ENCODE results near the gene KDM4B.

KDM4B gene

DNA sequence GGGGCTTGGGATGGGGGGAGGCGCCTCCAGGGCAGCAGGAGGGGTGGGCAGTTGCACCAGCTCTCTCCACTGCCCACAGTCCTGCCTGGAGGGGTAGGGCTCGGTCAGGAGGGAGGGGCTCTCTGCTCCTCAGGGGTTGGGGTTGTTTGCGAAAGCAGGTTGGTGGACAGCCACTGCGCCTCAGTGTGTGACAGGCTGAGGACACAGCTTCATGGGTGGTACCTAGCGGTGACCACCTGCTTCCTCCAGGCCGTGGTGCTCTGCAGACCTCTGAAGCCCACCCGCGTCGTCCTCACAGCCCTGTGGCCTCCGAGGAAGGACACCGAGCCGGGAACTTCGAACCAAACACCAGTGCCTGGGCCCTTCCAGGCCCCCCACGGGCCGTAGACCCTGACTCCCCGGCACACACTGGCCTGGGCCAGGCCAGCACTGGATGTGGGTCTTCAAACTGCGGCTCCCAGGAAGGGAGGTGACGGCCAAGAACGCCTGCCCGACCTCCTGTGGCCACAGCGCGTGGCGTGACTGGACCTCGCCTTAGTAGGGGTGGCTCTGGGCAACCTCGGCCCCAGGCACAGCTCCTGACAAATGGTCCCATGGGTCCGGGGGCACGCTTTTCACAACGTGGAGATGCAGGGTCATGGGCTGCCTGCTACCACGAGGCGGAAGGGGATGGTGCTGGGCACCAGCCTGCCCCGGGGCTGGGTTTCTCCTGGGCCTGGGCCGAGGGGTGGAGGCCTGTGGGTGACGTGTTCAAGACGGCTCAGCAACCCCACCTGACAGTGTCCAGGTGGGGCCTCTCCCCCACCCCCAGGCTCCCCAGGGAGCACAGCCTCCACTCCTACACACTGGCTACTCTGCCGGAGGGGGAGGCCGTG lies 173.2 kb downstream of the KDM4B start:
- DNase-seq, result no peak

GRCh38 chr19:5142725-5143097 lies 173.8 kb downstream of the KDM4B start:
- no peak for DNase-seq

DNA sequence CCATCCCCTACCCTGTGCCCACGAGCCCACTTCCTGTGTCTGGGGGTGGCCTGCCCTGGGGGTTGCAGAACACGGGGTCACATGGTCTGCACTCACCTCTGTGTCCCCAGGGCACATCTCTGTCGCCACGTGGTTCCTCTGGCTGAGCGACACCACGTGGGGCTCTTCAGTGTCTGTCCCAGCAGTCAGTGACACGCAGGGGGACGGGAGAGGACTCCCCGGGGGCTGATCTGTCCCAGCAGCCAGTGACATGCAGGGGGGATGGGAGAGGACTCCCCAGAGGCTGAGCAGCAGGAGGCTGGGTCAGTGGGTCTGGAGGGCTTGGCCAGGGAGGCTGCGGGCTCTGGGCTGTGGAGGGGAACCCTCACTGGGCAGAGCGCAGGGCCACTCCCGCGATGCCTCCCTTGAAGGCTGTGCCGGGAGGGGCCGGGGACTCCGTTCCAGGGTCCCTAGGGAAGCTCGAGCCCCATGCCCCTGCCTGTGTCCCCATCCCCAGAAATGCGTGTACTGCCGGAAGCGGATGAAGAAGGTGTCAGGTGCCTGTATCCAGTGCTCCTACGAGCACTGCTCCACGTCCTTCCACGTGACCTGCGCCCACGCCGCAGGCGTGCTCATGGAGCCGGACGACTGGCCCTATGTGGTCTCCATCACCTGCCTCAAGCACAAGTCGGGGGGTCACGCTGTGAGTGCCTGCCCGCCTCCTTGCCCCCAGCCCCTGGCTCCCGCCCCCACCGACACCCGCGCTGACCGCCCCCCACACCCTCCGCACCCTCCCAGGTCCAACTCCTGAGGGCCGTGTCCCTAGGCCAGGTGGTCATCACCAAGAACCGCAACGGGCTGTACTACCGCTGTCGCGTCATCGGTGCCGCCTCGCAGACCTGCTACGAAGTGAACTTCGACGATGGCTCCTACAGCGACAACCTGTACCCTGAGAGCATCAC lies 174.8 kb downstream of the KDM4B start:
- no peak for DNase-seq

- no peak for DNase-seq
Observed at GRCh38 chr19:5144545-5145179, 175.7 kb downstream of the KDM4B start.

- DNase-seq, result no peak
Observed at GRCh38 chr19:5145521-5146511, 176.9 kb downstream of the KDM4B start.

DNA sequence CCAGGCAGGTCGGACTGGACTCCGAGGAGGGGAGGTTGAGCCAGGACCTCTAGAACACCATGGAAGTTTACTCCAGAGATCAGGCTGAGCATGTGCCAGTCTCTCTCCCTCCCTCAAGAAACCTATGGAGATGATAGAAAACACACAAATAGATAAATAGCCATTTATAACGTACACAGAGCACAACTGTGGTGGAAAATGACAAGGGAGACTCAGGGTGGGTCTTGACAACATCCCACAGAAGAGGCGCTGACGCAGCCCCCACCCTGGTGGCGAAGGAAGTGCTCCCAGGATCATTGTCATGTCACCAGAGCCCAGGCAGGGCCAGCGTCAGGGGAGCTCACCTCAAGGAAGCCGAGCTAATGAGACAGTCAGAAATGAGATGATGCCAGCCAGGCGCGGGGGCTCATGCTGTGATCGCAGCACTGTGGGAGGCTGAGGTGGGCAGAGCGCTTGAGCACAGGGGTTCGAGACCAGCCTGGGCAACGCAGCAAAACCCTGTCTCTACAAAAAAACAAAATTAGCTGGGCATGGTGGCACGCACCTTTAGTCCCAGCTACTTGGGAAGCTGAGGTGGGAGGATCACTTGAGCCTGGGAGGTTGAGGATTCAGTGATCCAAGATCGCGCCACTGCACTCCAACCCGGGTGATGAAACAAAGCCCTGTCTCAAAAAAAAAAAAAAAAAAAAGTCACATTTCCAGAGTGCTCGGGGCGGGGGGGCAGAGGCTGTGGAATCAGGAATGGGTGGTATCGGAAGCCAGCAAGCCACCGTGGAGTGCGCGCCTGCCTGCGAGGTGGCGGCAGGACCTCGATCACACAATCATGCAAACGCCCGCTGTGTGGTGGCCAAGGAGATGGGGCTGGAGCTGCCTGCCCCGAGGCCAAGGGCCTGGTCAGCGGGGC lies 178.4 kb downstream of the KDM4B start:
- no peak for DNase-seq

- no peak for DNase-seq
Observed at GRCh38 chr19:5147978-5148793, 179.3 kb downstream of the KDM4B start.

DNA sequence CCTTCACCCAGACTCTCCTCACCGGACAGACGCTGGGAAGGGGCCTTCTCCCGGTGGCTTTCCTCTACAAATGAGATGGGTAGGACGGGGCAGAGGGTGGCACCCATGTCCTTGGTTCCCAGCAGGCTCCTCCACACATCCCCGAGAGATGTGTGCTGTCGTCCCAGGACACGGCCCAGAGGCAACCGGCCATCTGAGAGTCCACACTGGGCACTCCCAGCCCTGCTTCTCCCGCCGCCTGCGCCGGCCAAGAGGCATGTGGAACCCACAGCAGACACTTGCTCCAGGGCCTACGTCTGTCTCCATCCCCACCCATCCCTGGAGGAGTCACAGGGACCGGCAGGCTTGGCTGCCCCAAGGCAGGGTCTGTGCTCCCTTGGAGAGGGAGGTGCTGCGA lies 179.9 kb downstream of the KDM4B start:
- DNase-seq, result no peak

DNA sequence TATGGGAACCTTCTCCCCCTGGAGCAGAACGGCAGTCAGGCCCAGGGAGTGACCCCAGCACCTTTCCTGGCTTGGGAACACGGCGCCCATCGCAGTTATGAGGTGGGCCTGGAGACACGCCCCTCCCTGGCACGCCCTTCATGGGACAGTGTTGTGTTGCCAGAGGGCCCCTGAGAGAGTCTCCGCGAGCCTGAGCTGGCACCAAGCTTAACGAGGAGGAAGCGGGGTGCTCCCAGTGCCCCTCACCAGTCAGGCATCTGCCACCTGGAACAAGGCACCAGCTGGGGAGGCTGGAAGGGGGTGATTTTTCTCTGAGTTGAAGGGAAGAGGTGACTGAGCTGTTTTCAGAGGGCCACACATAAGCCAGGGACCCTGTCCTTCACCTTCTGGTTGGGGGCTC lies 180.6 kb downstream of the KDM4B start:
- DNase-seq, result no peak

GRCh38 chr19:5149932-5150901 lies 181.3 kb downstream of the KDM4B start:
- DNase-seq, result no peak

DNA sequence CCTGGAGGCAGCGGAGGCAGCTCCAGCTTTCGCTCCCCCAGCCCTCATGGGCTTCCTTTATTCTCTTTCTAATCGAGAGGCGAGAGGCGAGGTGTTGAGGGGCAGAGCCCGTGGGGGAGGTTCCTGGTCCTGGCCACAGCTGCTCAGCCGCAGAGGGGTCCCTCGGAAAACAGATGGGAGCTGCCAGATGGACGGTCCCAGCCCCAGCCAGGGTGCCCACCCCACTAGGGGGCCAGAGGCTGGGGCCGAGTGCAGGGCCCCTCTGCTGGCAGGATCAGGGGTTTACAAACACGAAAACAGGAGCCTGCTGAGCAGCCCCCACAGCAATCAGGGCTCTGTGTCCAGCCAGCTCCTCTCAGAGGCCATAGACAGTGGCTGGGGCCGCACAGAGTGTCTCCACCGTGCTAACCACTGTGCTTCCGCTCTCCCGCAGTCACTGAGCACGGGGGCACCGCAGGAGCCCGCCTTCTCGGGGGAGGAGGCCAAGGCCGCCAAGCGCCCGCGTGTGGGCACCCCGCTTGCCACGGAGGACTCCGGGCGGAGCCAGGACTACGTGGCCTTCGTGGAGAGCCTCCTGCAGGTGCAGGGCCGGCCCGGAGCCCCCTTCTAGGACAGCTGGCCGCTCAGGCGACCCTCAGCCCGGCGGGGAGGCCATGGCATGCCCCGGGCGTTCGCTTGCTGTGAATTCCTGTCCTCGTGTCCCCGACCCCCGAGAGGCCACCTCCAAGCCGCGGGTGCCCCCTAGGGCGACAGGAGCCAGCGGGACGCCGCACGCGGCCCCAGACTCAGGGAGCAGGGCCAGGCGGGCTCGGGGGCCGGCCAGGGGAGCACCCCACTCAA lies 182.2 kb downstream of the KDM4B start:
- DNase-seq, result no peak

DNA sequence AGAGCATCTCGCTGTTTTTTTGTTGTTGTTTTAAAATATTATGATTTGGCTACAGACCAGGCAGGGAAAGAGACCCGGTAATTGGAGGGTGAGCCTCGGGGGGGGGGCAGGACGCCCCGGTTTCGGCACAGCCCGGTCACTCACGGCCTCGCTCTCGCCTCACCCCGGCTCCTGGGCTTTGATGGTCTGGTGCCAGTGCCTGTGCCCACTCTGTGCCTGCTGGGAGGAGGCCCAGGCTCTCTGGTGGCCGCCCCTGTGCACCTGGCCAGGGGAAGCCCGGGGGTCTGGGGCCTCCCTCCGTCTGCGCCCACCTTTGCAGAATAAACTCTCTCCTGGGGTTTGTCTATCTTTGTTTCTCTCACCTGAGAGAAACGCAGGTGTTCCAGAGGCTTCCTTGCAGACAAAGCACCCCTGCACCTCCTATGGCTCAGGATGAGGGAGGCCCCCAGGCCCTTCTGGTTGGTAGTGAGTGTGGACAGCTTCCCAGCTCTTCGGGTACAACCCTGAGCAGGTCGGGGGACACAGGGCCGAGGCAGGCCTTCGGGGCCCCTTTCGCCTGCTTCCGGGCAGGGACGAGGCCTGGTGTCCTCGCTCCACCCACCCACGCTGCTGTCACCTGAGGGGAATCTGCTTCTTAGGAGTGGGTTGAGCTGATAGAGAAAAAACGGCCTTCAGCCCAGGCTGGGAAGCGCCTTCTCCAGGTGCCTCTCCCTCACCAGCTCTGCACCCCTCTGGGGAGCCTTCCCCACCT lies 183.3 kb downstream of the KDM4B start:
- DNase-seq, result no peak

GRCh38 chr19:5152767-5153532 lies 184.0 kb downstream of the KDM4B start:
- no peak for DNase-seq

GRCh38 chr19:5153601-5154128 lies 184.8 kb downstream of the KDM4B start:
- DNase-seq, result no peak

DNA sequence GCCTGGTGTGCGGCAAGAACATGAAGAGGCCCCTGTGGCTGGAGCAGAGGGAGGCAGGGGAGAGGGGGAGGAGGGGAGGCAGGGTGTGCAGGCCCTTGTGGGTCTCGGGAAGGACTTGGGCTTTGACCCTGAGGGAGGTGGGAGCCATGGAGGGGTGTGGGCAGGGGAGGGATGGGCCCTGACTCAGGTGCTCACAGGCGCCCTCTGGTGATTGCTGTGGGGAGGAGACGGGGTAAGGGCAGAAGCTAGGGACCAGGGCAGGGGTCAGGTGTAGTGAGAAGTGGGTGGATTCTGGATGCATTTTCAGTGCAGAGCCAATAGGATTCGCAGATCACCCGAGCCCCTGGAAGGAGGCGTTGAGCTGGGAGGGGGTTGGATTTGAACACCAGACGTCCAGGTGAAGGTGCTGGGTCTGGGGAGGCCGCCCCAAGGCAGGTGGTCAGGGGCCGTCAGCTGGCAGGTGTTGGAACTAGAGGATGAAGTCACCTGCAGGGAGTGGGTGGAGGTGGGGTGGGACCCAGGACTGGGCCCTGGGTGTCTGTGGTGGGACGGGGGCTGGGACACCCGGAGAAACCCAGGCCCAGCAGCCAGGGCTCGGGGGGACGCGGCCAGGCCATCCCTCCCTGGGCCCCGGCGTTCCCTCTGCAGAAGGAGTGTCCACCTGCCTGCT lies 185.4 kb downstream of the KDM4B start:
- DNase-seq, result no peak

All from SW 1271 (cell line).